ENCODE results near the gene CCDC188.

CCDC188 gene

GRCh38 chr22:20186183-20186870 is 35.5 kb upstream of the CCDC188 start:
- no peak for TF ChIP-seq CTCF (IDR thresholded peaks at IDR 0.05; ENCODE audit: insufficient read depth, low read length, missing control alignments)
- no peak overlapping the region for H3K4me3 ChIP-seq (ENCODE audit: low read depth, low read length)
- ChIA-PET CTCF (interaction anchor here (2.3 kb wide), 1 partner anchor 11 kb away, joined by 9 read pairs; no protein-coding TSS in a partner anchor), POLR2A (no interaction called here)
- no peak for DNase-seq (ENCODE audit: low read depth, low spot score)

- TF ChIP-seq CTCF (IDR thresholded peaks at IDR 0.05; ENCODE audit: insufficient read depth, low read length, missing control alignments) = no peak
- H3K4me3 ChIP-seq (ENCODE audit: low read depth, low read length) = no peak overlapping the region
- CTCF ChIA-PET = interaction anchor here (2.3 kb wide), 1 partner anchor 10 kb away, joined by 9 read pairs; no protein-coding TSS in a partner anchor
- POLR2A ChIA-PET = no interaction called here
- no peak for DNase-seq (ENCODE audit: low read depth, low spot score)
Measured at GRCh38 chr22:20185750-20186149, 34.9 kb upstream of the CCDC188 start.

- ChIA-PET POLR2A (interaction anchor here (0.5 kb wide), 1 partner anchor 13 kb away, joined by 3 read pairs; no protein-coding TSS in a partner anchor), CTCF (interaction anchor here (2.3 kb wide), 1 partner anchor 9 kb away, joined by 9 read pairs; no protein-coding TSS in a partner anchor)
- no peak for TF ChIP-seq CTCF (IDR thresholded peaks at IDR 0.05; ENCODE audit: insufficient read depth, low read length, missing control alignments)
Measured at GRCh38 chr22:20184501-20185165, 33.8 kb upstream of the CCDC188 start.

GRCh38 chr22:20183823-20184222 is 33.0 kb upstream of the CCDC188 start:
- no peak overlapping the region for H3K4me3 ChIP-seq (ENCODE audit: low read depth, low read length)
- DNase-seq (ENCODE audit: low read depth, low spot score) = no peak
- TF ChIP-seq CTCF (IDR thresholded peaks at IDR 0.05; ENCODE audit: insufficient read depth, low read length, missing control alignments) = no peak
- ChIA-PET POLR2A (no interaction called here), CTCF (no interaction called here)

More at GRCh38 chr22:20184501-20185165, 33.8 kb upstream of the CCDC188 start:
- DNase-seq (ENCODE audit: low read depth, low spot score) = no peak
- no peak overlapping the region for H3K4me3 ChIP-seq (ENCODE audit: low read depth, low read length)

GRCh38 chr22:20183101-20183500 is 32.2 kb upstream of the CCDC188 start:
- CTCF ChIA-PET = no interaction called here

More at GRCh38 chr22:20183101-20183500, 32.2 kb upstream of the CCDC188 start:
- H3K4me3 ChIP-seq (ENCODE audit: low read depth, low read length) = no peak overlapping the region
- DNase-seq (ENCODE audit: low read depth, low spot score) = no peak
- no peak for TF ChIP-seq CTCF (IDR thresholded peaks at IDR 0.05; ENCODE audit: insufficient read depth, low read length, missing control alignments)
- POLR2A ChIA-PET = no interaction called here

Data from AG04449 (cell line).